DOHH2 (cell line): Measurements from ENCODE around the gene PPP2R2C.

Source experiments
- H3F3A ChIP-seq: fragments of 200-600 bp; sonication (generic), shearing (Covaris generic); 2 replicates; pipeline ENCODE4 v1.6.0; 2016; ENCODE audit warnings: antibody characterized with exemption, mild to moderate bottlenecking; ENCODE audit not compliant: control insufficient read depth, insufficient read depth
- H3K27ac ChIP-seq: fragments of 200-600 bp; sonication (generic); 2 replicates; pipeline ENCODE4 v1.5.1; 2014; ENCODE audit warnings: low read depth, mild to moderate bottlenecking, low read length, moderate library complexity
- H3K27me3 ChIP-seq: fragments of 200-600 bp; sonication (generic); 2 replicates; pipeline ENCODE4 v1.6.1; 2014; ENCODE audit warnings: mild to moderate bottlenecking, low read length, mixed read lengths; ENCODE audit not compliant: control insufficient read depth
- H3K36me3 ChIP-seq: fragments of 200-600 bp; sonication (generic); 2 replicates; pipeline ENCODE4 v1.6.1; 2014; ENCODE audit warnings: mild to moderate bottlenecking, low read length, moderate library complexity, mixed read lengths; ENCODE audit not compliant: control insufficient read depth
- H3K4me1 ChIP-seq: fragments of 200-600 bp; sonication (generic); 2 replicates; pipeline ENCODE4 v1.6.1; 2014; ENCODE audit warnings: mild to moderate bottlenecking, low read length, mixed read lengths; ENCODE audit not compliant: control insufficient read depth
- H3K4me2 ChIP-seq: fragments of 200-600 bp; sonication (generic); 2 replicates; pipeline ENCODE4 v1.6.0; 2014; ENCODE audit warnings: mild to moderate bottlenecking, low read length, moderate library complexity
- H3K4me3 ChIP-seq: fragments of 200-600 bp; sonication (generic); 2 replicates; pipeline ENCODE4 v1.5.1; 2014; ENCODE audit warnings: mild to moderate bottlenecking, low read length, mixed read lengths
- H3K79me2 ChIP-seq: fragments of 200-600 bp; sonication (generic); 2 replicates; pipeline ENCODE4 v1.6.1; 2014; ENCODE audit warnings: mild to moderate bottlenecking, low read length, mixed read lengths; ENCODE audit not compliant: control insufficient read depth
- H3K9me2 ChIP-seq: fragments of 200-600 bp; sonication (generic); replicated peaks from 2 replicates; pipeline ENCODE4 v1.6.1; 2014; ENCODE audit warnings: mild to moderate bottlenecking, low read length, mixed read lengths; ENCODE audit not compliant: control insufficient read depth
- H3K9me3 ChIP-seq: fragments of 200-600 bp; sonication (generic); 2 replicates; pipeline ENCODE4 v1.6.1; 2014; ENCODE audit warnings: antibody characterized with exemption, low read length, mixed read lengths; ENCODE audit not compliant: control insufficient read depth, insufficient read depth
- H4K20me1 ChIP-seq: fragments of 200-600 bp; sonication (generic); 2 replicates; pipeline ENCODE4 v1.6.0; 2014; ENCODE audit warnings: low read depth, mild to moderate bottlenecking, antibody characterized with exemption, low read length, moderate library complexity; ENCODE audit not compliant: control insufficient read depth, insufficient read depth
- EZH2phosphoT487 ChIP-seq: fragments of 200-600 bp; sonication (generic); IDR thresholded peaks from 2 replicates; pipeline ENCODE4 v1.6.1; 2017; ENCODE audit warnings: borderline replicate concordance, mild to moderate bottlenecking, antibody characterized with exemption, low read length, moderate library complexity, mixed read lengths
- TF ChIP-seq, protein P1 (sequence below): fragments of 200-600 bp; sonication (generic); IDR thresholded peaks from one replicate; pipeline ENCODE4 v1.5.1; 2014; ENCODE audit warnings: antibody characterized with exemption, mild to moderate bottlenecking, low read depth, low read length; ENCODE audit not compliant: poor library complexity, severe bottlenecking

PPP2R2C gene

DNA sequence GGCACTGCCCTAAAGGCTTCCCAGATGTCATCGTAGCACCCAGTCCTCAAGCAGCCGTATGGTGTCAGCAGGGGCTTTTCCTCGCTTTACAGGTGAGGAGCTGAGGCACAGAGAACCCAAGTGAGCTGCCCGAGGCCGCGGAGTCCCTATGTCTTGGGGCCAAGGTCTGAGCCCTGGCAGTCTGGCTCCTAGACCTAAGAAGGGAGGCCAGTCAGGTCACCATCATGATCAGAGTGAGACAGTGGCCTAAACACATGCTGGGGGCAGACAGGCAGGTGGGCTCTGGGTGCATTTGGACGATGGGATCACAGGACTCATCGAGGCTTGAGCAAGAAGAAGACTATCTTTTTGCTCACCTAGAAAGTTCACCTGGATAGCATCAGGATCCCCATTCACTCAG lies 107.8 kb downstream of the PPP2R2C start:
- Histone ChIP-seq H3F3A (no peaks in the 10 kb centered on the region), H3K4me2 (no peak overlapping the region), H3K4me3 (no peak overlapping the region), H3K27ac (no peak overlapping the region), H3K36me3 (no peaks in the 10 kb centered on the region), H4K20me1 (no peaks in the 10 kb centered on the region), H3K79me2 (no peaks in the 10 kb centered on the region), H3K9me2 (no peaks in the 10 kb centered on the region), H3K9me3 (no peaks in the 10 kb centered on the region), H3K27me3 (no peaks in the 10 kb centered on the region), H3K4me1 (no peaks in the 10 kb centered on the region)
- TF ChIP-seq, protein P1, sequence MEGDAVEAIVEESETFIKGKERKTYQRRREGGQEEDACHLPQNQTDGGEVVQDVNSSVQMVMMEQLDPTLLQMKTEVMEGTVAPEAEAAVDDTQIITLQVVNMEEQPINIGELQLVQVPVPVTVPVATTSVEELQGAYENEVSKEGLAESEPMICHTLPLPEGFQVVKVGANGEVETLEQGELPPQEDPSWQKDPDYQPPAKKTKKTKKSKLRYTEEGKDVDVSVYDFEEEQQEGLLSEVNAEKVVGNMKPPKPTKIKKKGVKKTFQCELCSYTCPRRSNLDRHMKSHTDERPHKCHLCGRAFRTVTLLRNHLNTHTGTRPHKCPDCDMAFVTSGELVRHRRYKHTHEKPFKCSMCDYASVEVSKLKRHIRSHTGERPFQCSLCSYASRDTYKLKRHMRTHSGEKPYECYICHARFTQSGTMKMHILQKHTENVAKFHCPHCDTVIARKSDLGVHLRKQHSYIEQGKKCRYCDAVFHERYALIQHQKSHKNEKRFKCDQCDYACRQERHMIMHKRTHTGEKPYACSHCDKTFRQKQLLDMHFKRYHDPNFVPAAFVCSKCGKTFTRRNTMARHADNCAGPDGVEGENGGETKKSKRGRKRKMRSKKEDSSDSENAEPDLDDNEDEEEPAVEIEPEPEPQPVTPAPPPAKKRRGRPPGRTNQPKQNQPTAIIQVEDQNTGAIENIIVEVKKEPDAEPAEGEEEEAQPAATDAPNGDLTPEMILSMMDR, result no peak
- no peak for TF ChIP-seq EZH2phosphoT487

DNA sequence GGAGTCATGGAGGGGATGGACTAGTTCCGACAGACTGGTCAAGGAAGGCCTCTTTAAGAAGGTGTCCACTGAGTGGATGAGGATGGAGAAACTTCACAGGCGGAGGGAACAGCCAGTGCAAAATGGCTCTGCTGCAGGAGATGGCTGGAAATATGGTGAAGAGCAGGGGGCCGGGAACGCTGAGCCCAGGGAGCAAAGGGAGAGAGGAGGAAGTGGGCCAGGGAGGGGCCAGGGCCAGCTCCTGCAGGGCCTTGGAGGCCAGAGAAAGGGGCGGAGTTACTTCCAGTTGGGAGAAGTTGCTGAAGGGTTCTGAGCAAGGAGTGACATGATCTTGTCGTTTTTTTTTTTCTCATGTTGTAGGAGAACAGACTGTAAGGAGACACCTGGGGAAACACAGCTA lies 108.3 kb downstream of the PPP2R2C start:
- no peaks in the 10 kb centered on the region for H3K79me2 ChIP-seq
- no peaks in the 10 kb centered on the region for H3K36me3 ChIP-seq

GRCh38 chr4:6362896-6363295 lies 109.5 kb downstream of the PPP2R2C start:
- Histone ChIP-seq H3K27me3 (no peaks in the 10 kb centered on the region), H3K4me2 (no peak overlapping the region), H3K27ac (no peak overlapping the region), H3K36me3 (no peaks in the 10 kb centered on the region), H3K9me3 (no peaks in the 10 kb centered on the region), H3F3A (no peaks in the 10 kb centered on the region), H3K4me3 (no peak overlapping the region), H3K4me1 (no peaks in the 10 kb centered on the region), H3K79me2 (no peaks in the 10 kb centered on the region), H3K9me2 (no peaks in the 10 kb centered on the region), H4K20me1 (no peaks in the 10 kb centered on the region)
- TF ChIP-seq EZH2phosphoT487, result no peak
- TF ChIP-seq, protein P1, result no peak

More for the DNA sequence above, 108.3 kb downstream of the PPP2R2C start:
- H3K4me1 ChIP-seq, result no peaks in the 10 kb centered on the region
- no peaks in the 10 kb centered on the region for H3K9me3 ChIP-seq
- H3K9me2 ChIP-seq, result no peaks in the 10 kb centered on the region
- no peak for TF ChIP-seq EZH2phosphoT487
- TF ChIP-seq, protein P1, result no peak
- H3K4me3 ChIP-seq, result no peak overlapping the region
- no peak overlapping the region for H3K4me2 ChIP-seq
- H3K27me3 ChIP-seq, result no peaks in the 10 kb centered on the region
- H3K27ac ChIP-seq, result no peak overlapping the region
- no peaks in the 10 kb centered on the region for H3F3A ChIP-seq
- no peaks in the 10 kb centered on the region for H4K20me1 ChIP-seq
